Mucosa of descending colon (tissue), 3 donors: Measurements from ENCODE around the gene MT2A. TPM values are rescaled to one million over a fixed set of nuclear protein-coding genes. Genes with fewer than 3 reads are reported as not detected.

ENCODE experiments used
- ATAC-seq: fragments of 200-7000 bp; cut with Tn5 transposase; one replicate; pipeline ENCODE4 v1.9.1; 2020; ENCODE audit warnings: mild to moderate bottlenecking, moderate library complexity
- DNase-seq, 3 donors: peaks; one replicate each; pipeline ENCODE4 v3.0.0-alpha.2; 2020
- H3K36me3 ChIP-seq: fragments of 200-600 bp; one replicate; pipeline ENCODE4 v1.8.0; 2021; ENCODE audit warnings: low read depth, mild to moderate bottlenecking
- H3K4me1 ChIP-seq: fragments of 200-600 bp; one replicate; pipeline ENCODE4 v1.8.0; 2021; ENCODE audit warnings: low read depth, mild to moderate bottlenecking
- H3K4me3 ChIP-seq: fragments of 200-600 bp; one replicate; pipeline ENCODE4 v1.8.0; 2021; ENCODE audit warnings: mild to moderate bottlenecking
- H3K9me3 ChIP-seq: fragments of 200-600 bp; one replicate; pipeline ENCODE4 v1.8.0; 2021; ENCODE audit warnings: mild to moderate bottlenecking
- intact Hi-C, 2 donors: fragments of 100-400 bp; cut with DNase I in 1 of 2; cut with micrococcal nuclease in 1 of 2; formaldehyde crosslinking; loops; one replicate each; pipeline versions ENCODE4 v1.11.0 to v1.11.1; 2022; cut with DNase I, micrococcal nuclease
- total RNA-seq, 3 donors: library from RNA; stranded (reverse); fragmentation: NEBNext Ultra II Directional in 2 of 3; extraction: Animal tissue kit (Norgen Biotek cat#: 25700) in 2 of 3; gene quantifications; one replicate each; pipeline versions ENCODE4 v1.2.1 to v1.2.4, GENCODE V29; 2021 to 2023
- TF ChIP-seq, protein P1 (sequence below): fragments of 200-600 bp; IDR thresholded peaks from one replicate; pipeline ENCODE4 v1.8.0; 2022; ENCODE audit warnings: antibody characterized with exemption, mild to moderate bottlenecking
- donor health status: DM: no; HTN: no; CAD: no; lungs with moderate emphysema.
- donor health status: DM: no; HTN: no; CAD: no.
- donor health status: DM: no; HTN: yes; CAD: no.

MT2A gene
- total RNA-seq, 3 donors from 2014 or later: 100.0 to 211 (median 206) TPM

DNA sequence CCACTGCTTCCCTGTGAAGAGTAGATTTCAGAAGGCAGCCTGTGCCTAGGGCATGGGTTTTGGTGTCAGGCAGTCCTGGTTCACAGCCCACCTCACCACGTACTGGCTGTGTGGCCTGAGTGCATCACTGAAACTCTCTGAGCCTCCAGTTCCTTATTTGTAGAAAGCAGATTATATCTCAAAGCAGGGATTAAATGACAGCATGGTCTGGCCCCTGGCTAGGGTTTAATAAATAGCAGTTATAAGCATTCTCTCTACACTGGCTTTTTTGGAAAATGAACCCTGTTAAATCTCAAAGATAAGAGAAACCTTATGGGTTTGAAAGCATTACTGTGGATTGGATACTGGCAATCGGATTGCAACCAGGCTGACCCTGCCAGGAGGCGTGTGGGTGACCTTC is 21.1 kb downstream of the MT2A start:
- Histone ChIP-seq H3K4me1 (peaks cover 16% of the 10 kb centered on the region), H3K4me3 (no peak overlapping the region), H3K36me3 (no peaks in the 10 kb centered on the region), H3K9me3 (no peaks in the 10 kb centered on the region)
- intact Hi-C loops: no loop called here
- DNase-seq (no peak), ATAC-seq (no peak)
- TF ChIP-seq, protein P1, sequence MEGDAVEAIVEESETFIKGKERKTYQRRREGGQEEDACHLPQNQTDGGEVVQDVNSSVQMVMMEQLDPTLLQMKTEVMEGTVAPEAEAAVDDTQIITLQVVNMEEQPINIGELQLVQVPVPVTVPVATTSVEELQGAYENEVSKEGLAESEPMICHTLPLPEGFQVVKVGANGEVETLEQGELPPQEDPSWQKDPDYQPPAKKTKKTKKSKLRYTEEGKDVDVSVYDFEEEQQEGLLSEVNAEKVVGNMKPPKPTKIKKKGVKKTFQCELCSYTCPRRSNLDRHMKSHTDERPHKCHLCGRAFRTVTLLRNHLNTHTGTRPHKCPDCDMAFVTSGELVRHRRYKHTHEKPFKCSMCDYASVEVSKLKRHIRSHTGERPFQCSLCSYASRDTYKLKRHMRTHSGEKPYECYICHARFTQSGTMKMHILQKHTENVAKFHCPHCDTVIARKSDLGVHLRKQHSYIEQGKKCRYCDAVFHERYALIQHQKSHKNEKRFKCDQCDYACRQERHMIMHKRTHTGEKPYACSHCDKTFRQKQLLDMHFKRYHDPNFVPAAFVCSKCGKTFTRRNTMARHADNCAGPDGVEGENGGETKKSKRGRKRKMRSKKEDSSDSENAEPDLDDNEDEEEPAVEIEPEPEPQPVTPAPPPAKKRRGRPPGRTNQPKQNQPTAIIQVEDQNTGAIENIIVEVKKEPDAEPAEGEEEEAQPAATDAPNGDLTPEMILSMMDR: no peak

GRCh38 chr16:56630134-56630533 is 21.8 kb downstream of the MT2A start:
- no peaks in the 10 kb centered on the region for H3K36me3 ChIP-seq
- peaks cover 15% of the 10 kb centered on the region for H3K4me1 ChIP-seq
- no peak for DNase-seq
- TF ChIP-seq, protein P1: no peak
- H3K4me3 ChIP-seq: no peak overlapping the region
- H3K9me3 ChIP-seq: no peaks in the 10 kb centered on the region
- intact Hi-C loops: no loop called here
- no peak for ATAC-seq

DNA sequence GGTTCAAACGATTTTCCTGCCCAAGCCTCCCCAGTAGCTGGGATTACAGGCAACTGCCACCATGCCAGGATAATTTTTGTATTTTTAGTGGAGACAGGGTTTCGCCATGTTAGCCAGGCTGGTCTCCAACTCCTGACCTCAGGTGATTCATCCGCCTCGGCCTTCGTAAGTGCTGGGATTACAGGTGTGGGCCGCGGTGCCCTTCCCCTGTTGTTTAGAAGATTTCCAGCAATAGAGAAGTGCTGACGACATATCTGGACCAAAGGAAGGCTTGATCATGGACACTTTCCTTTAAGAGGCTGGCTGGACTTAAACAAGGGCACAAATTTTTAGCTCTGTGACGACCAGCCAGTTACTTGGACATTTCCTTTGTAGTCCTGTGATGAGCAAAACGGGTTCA is 22.8 kb downstream of the MT2A start:
- ATAC-seq: no peak

DNA sequence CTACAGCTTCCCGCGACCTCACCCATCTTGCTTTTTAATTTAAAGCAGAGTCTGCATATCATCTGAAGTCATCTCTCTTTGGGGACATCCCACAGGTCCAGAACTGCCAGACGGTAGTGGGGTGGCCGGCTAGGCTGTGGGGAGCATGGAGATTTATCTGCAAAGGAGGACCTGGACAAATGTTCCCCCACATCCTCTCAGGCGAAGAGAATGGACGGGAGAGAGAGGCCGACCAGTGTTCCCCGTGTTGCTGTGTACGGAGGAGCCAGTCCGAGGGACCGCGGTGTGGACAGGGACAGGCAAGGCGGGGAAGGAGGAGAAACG is 23.4 kb downstream of the MT2A start:
- Histone ChIP-seq H3K9me3 (no peaks in the 10 kb centered on the region), H3K4me3 (no peak overlapping the region), H3K36me3 (no peaks in the 10 kb centered on the region), H3K4me1 (peaks cover 19% of the 10 kb centered on the region)
- DNase-seq: no peak
- ATAC-seq: no peak
- intact Hi-C loops: no loop called here
- TF ChIP-seq, protein P1: no peak

More for the DNA sequence above, 22.8 kb downstream of the MT2A start:
- no peak for DNase-seq
- Histone ChIP-seq H3K4me1 (peaks cover 19% of the 10 kb centered on the region), H3K4me3 (no peak overlapping the region), H3K9me3 (no peaks in the 10 kb centered on the region), H3K36me3 (no peaks in the 10 kb centered on the region)
- intact Hi-C loops: no loop called here
- TF ChIP-seq, protein P1: no peak

DNA sequence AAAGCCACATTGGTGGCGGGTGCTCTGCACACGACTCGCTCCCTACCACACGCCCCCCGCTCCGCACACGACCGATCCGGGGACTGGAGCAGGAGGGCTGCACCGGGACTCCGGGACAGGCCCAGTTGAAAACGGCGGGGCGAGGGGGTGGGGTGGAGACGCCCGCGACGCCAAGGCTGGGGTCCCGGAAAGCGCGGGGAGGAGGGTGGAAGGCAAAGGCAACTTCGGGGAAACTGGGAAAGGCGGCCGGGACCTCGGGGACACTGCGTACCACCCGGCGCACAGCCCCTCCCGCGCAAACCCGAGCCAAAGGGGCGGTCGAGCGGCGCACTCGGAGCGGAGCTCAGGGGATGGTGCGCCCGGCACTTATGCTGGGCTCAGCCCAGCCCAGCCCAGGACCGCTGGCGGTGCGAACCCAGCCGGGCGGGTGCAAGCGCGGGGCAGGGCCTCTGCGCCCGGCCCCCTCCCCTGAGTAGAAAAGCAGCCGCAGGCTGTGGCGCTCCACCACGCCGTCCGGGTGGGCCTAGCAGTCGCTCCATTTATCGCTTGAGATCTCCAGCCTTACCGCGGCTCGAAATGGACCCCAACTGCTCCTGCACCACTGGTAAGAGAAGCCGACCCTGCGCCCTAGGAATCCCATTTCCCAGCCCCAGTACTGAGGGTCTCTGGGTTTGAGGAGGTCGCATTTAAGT is 23.9 kb downstream of the MT2A start, which contains the start of gene MT1M:
MT1M (plus strand) TSS at position 504 of the 692 bp plus-strand sequence; CDS start at position 577, 73 bp downstream.
- intact Hi-C loops: no loop called here
- H3K4me1 ChIP-seq: peaks cover 19% of the 10 kb centered on the region
- no peaks in the 10 kb centered on the region for H3K9me3 ChIP-seq
- DNase-seq: peak; percentile 59 to 74 (median 66)
- H3K36me3 ChIP-seq: no peaks in the 10 kb centered on the region
- TF ChIP-seq, protein P1: no peak
- H3K4me3 ChIP-seq: no peak within 1 kb of the TSS
- peak; percentile 91 for ATAC-seq
